GM10248 (cell line): ENCODE results near the gene PTGES.

Experiments used
- CTCF ChIA-PET: fragments of 300-600 bp; sonication (Branson Sonifier 250); formaldehyde crosslinking; extraction: SDS; loops from one replicate; lab custom pipeline; 2021; ENCODE audit warnings: antibody characterized with exemption; lab: Yijun Ruan, JAX
- POLR2A ChIA-PET: fragments of 350-650 bp; sonication (Branson Sonifier 250); formaldehyde crosslinking; extraction: SDS; loops from one replicate; lab custom pipeline; 2020; ENCODE audit warnings: antibody characterized with exemption; lab: Yijun Ruan, JAX
- DNase-seq: peaks from one replicate; pipeline ENCODE4 v3.0.0; 2012; ENCODE audit errors: extremely low spot score
- TF ChIP-seq, protein P1 (sequence below): IDR thresholded peaks from 2 replicates; pipeline ENCODE4 v1.5.1; 2012; ENCODE audit warnings: mild to moderate bottlenecking, low read depth; ENCODE audit errors: extremely low read depth, missing control alignments, control extremely low read depth

Gene PTGES

DNA sequence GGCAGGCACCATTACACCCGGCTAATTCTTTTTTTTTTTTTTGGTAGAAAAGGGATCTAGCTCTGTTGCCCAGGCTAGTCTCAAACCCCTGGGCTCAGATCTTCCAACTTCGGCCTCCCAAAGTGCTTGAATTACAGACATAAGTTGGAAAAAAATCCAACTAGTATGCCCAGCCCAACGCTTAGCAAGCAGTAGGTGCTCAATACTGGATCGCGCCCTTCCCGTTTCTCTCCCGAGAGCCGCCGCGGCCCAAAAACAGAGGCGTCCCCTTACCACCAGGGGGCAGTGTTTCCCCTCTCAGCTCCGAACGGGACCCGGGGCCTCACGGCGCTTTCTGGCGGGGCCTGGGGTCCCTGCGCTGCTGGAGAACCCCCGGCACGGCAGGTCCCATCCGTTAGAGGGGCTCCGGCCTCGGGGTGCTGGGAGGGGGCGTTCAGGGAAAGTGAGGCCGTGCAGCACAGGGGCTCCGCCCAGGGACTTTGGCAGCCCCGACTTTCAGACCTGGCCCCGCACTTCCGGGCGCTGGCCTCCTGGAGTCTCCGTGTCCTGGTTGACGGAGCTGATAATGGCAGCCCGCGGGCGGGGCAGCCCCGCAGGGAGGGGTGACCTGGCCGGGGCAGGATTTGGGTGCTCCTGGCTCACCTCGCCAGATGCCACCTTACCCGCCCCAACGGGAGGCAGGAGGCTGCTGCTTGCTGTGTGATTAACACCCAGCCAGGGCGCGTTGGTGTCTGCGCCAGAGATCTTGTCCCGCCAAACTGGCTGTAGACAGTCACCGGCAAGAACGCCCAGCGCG, 15.2 kb downstream of the PTGES start:
- DNase-seq = peak; percentile 90
- CTCF ChIA-PET = interaction anchor here (0.6 to 8.4 kb wide), 35 partner anchors 9 to 611 kb away, joined by 3 to 99 read pairs (median 4); partner anchors contain the start of gene PTGES
- TF ChIP-seq, protein P1, sequence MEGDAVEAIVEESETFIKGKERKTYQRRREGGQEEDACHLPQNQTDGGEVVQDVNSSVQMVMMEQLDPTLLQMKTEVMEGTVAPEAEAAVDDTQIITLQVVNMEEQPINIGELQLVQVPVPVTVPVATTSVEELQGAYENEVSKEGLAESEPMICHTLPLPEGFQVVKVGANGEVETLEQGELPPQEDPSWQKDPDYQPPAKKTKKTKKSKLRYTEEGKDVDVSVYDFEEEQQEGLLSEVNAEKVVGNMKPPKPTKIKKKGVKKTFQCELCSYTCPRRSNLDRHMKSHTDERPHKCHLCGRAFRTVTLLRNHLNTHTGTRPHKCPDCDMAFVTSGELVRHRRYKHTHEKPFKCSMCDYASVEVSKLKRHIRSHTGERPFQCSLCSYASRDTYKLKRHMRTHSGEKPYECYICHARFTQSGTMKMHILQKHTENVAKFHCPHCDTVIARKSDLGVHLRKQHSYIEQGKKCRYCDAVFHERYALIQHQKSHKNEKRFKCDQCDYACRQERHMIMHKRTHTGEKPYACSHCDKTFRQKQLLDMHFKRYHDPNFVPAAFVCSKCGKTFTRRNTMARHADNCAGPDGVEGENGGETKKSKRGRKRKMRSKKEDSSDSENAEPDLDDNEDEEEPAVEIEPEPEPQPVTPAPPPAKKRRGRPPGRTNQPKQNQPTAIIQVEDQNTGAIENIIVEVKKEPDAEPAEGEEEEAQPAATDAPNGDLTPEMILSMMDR = peak; percentile 86
- POLR2A ChIA-PET = no interaction called here

DNA sequence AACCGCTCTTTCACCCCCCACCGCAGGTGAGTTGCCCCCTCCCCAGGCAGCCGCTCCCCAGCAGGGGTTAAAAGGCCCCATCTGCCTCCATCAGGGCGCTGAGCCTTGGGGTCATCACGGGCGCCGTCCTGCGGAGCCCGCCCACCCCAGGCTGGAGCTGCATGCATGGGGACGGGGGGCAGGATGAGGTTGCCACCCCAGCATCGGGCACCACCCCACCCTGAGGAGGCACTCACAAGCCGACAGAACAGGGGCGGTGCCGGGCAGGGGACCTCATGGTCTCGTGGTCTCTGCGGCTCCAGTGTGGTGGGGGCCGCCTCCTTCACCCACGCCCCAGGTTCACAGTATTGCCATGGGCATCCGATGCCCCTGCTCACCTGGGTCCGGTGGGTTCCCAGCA, 16.5 kb downstream of the PTGES start:
- POLR2A ChIA-PET = no interaction called here
- TF ChIP-seq, protein P1 = no peak
- CTCF ChIA-PET = interaction anchor here (1.0 to 8.4 kb wide), 7 partner anchors 9 to 504 kb away, joined by 3 to 99 read pairs (median 22); no protein-coding TSS in a partner anchor
- no peak for DNase-seq

DNA sequence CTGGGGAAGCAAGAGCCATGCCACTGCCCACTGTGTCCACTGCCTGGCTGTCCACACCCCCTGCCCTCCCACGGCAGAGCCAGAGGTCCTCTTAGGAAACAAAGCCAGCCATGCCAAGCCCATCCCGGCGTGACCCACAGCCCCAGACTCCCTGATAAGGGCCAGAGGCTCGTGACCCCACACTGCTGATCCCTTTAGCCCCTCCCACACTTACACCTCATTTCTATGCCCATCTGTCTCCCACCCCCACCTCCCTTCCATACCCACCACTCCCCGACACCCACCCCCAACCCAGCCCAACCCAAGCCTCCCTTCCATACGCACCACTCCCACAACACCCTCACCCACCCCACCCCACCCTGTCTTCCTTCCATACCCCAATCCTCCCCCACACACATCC, 17.3 kb downstream of the PTGES start:
- ChIA-PET POLR2A (no interaction called here), CTCF (interaction anchor here (5.2 to 8.4 kb wide), 2 partner anchors 8 to 49 kb away, joined by 74 to 99 read pairs; no protein-coding TSS in a partner anchor)
- DNase-seq = no peak
- TF ChIP-seq, protein P1 = no peak

DNA sequence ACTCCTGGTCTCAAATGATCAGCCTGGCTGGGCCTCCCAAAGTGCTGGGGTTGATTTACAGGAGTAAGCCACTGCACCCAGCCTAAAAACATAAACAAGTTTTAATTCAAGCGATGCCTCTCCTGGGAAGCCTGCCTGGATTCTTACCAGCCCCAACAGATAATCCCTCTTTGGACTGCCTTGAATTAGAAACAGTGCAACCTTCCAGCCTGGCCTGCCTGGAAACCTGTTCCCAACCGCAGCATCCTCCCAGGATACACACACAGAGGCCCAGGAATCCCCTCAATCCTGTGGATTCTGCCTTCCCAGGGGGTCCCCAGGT, 19.2 kb downstream of the PTGES start:
- DNase-seq = no peak
- ChIA-PET CTCF (interaction anchor here (8.4 kb wide), 1 partner anchor 51 kb away, joined by 99 read pairs; no protein-coding TSS in a partner anchor), POLR2A (no interaction called here)
- TF ChIP-seq, protein P1 = no peak

DNA sequence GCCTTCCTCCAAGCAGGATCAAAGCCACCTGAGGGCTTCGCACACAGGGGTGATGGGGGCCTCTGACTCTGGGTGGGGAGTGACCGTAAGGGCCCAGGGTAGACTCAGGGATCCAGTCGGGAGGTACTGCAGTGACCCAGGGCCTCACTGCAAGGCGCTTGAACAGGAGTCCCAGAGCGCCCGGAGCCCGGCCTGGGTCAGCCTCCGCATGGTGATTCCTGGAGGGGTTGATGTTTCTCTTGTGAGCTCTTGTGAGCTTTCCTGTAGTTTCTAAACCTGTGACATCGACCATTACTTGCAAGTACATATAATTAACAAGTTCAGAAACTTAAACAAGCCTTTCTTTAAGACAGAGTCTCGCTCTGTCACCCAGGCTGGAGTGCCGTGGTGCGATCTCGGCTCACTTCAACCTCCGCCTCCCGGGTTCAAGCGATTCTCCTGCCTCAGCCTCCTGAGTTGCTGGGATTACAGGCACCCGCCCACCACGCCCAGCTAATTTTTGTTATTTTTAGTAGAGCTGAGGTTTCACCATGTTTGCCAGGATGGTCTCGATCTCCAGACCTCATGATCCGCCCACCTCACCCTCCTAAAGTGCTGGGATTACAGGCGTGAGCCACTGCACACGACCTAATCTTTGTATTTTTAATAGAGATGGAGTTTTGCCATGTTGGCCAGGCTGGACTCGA, 19.8 kb downstream of the PTGES start:
- CTCF ChIA-PET = interaction anchor here (8.4 kb wide), 1 partner anchor 51 kb away, joined by 99 read pairs; no protein-coding TSS in a partner anchor
- no peak for DNase-seq
- TF ChIP-seq, protein P1 = no peak
- POLR2A ChIA-PET = no interaction called here

DNA sequence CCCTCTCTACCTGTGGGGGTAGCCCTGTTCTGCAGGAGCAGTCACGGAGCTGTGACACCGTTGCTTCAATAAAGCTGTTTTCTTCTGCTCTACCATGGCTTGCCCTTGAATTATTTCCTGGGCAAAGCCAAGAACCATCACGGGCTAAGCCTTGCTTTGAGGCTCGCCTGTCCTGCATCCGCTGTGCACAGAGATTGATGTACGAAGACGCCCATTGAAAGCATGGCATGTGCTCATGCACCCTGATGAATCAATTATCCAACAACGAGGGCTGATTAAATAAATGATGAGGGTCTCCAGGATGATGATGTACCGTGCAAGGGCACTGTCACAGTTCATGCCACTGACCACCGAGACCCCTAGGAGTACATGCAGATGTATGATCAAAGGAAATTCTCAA, 20.7 kb downstream of the PTGES start:
- no peak for DNase-seq
- ChIA-PET CTCF (no interaction called here), POLR2A (interaction anchor here (0.5 kb wide), 1 partner anchor 1546 kb away, joined by 3 read pairs; no protein-coding TSS in a partner anchor)
- TF ChIP-seq, protein P1 = no peak
